ENCODE results near the gene DNAJB12.
"Not testable (repeated sequence)": the region's sequence is repeated elsewhere in the genome, so short reads cannot be mapped to it uniquely, and the experiment has no call there.

The DNAJB12 gene

DNA sequence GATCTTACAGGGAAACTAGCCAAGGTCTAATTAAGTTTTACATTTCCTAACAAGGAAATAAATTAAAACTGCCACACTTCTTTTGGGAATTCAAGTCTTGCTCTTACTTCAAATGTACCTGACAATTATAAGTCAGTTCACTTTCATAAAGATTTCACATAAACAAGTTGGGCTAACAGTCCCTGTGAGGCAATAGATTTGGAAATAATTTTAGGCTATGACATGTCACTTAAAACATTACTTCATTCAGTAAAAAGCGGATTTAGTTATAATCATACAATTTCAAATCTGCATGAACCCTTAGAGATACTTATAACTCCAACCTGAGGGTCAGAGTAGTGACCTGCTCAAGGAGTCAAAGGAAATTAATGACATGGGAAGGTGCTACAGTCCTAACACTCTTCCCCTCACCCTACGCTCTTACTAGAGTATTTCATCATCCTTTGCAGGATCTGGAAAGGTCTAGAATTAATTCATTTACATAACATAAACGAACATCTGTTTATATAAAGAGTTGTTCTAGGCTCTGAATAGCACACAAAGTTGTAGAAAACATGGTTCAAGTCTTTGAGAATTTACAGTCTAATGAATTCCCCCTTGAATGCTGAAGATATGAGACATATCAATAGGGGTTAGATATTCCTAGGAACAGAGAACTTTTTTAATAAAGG, 32.3 kb upstream of the DNAJB12 start:
- in situ Hi-C loops (cut with MboI; ENCODE audit: low pct_unique_long_range_greater_than_20kb, low sequenced_read_pairs, unreplicated experiment), result no loop called here
- TF ChIP-seq, protein P1, sequence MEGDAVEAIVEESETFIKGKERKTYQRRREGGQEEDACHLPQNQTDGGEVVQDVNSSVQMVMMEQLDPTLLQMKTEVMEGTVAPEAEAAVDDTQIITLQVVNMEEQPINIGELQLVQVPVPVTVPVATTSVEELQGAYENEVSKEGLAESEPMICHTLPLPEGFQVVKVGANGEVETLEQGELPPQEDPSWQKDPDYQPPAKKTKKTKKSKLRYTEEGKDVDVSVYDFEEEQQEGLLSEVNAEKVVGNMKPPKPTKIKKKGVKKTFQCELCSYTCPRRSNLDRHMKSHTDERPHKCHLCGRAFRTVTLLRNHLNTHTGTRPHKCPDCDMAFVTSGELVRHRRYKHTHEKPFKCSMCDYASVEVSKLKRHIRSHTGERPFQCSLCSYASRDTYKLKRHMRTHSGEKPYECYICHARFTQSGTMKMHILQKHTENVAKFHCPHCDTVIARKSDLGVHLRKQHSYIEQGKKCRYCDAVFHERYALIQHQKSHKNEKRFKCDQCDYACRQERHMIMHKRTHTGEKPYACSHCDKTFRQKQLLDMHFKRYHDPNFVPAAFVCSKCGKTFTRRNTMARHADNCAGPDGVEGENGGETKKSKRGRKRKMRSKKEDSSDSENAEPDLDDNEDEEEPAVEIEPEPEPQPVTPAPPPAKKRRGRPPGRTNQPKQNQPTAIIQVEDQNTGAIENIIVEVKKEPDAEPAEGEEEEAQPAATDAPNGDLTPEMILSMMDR (IDR thresholded peaks at IDR 0.05; ENCODE audit: extremely low read depth, insufficient read depth, missing control alignments), result no peak
- no peak for DNase-seq (ENCODE audit: low spot score)

DNA sequence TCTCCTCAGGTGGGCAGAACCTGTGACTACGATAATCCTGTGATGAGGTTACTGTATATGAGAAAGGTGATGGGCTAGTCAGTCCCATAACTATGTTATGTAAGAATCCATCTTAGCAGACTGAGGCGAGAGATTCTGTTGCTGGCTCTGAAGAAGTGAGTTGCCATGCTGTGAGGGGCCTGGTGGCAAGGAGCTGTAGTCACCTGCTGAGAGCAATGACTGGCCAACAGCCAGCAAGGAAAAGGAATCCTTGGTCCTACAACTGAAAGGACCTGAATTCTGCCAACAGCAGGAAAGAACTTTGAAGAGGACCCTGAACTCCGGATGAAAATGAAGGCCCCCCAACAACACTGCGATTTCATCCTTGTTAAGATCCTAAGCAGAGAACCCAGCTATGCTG, 31.0 kb upstream of the DNAJB12 start:
- in situ Hi-C loops (cut with MboI; ENCODE audit: low pct_unique_long_range_greater_than_20kb, low sequenced_read_pairs, unreplicated experiment), result no loop called here
- no peak for DNase-seq (ENCODE audit: low spot score)
- TF ChIP-seq, protein P1 (IDR thresholded peaks at IDR 0.05; ENCODE audit: extremely low read depth, insufficient read depth, missing control alignments), result no peak

DNA sequence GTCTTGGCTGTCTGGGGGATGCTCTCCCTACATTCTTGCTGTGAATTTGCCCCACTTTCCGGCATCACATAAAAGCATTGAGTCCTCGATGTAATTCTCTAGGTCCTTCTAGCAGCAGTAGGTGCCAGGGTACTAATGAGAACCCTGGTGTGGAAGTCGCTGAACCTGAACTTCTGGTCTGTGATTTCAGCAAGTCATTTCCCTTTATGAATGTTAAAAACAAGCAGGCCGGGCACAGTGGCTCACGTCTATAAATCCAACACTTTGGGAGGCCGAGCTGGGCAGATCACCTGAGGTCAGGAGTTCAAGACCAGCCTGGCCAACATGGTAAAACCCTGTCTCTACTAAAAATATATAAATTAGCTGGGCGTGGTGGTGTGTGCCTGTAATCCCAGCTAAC, 30.3 kb upstream of the DNAJB12 start:
- DNase-seq (ENCODE audit: low spot score); in situ Hi-C loops (cut with MboI; ENCODE audit: low pct_unique_long_range_greater_than_20kb, low sequenced_read_pairs, unreplicated experiment): not testable (repeated sequence)

DNA sequence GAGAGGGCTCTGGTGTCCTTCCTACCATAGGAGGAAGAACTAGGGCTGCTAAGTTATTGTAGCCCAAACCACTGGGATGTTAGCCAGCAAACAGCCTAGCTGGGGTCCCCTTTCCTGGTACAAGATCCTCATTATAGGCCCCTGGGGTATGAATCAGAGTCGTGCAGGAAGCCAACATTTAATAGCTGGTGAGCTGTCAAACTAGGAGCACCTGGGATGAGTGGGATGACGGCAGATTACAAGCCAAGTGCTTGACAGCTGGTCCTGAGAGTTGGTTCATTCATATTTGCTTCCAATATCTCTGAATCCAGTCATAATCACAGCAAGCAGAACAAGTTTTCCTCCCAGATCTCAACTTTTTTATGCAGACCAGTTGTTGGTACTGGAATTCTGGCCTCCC, 25.1 kb upstream of the DNAJB12 start:
- TF ChIP-seq, protein P1 (IDR thresholded peaks at IDR 0.05; ENCODE audit: extremely low read depth, insufficient read depth, missing control alignments), result no peak
- no peak for DNase-seq (ENCODE audit: low spot score)
- in situ Hi-C loops (cut with MboI; ENCODE audit: low pct_unique_long_range_greater_than_20kb, low sequenced_read_pairs, unreplicated experiment), result no loop called here

DNA sequence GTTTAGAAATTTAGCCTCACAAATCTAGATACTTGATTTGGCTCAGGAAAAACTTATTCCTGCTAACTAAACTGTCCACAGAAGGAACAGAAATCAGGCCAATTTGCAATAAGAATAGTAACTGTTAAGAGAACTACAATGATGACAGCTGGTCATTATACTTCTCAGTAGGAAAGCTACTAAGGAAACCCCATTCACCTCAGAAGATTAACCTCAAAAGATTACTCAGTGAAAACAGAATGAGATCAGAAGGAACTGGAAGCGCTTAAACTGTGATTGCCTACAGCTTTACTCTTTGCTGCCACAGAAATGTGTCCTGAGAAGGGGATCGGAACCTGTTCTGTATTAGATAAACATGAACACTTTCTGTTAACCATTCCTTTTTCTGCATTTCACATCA, 24.3 kb upstream of the DNAJB12 start:
- in situ Hi-C loops (cut with MboI; ENCODE audit: low pct_unique_long_range_greater_than_20kb, low sequenced_read_pairs, unreplicated experiment), result no loop called here
- no peak for DNase-seq (ENCODE audit: low spot score)
- TF ChIP-seq, protein P1 (IDR thresholded peaks at IDR 0.05; ENCODE audit: extremely low read depth, insufficient read depth, missing control alignments), result no peak

DNA sequence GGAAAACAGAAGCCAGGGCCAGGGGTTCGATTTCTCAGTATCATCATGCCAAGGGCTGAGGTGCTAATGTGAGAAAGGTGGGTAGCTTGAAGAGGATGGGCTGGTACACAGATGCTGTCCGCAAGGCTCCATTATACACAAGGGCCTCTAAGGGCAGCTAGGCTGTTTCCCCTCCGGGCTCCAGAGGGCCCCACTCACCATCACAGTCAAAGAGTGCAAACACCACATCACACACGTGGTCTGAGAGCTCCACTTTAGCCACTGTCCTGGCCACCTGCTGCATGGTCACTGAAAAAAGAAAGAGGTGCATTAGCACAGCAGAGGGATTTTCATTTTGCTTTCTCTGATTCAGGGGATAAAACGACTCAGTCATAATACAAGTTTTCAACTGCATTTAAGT, 20.9 kb upstream of the DNAJB12 start:
- TF ChIP-seq, protein P1 (IDR thresholded peaks at IDR 0.05; ENCODE audit: extremely low read depth, insufficient read depth, missing control alignments), result peak; percentile 20
- no peak for DNase-seq (ENCODE audit: low spot score)
- in situ Hi-C loops (cut with MboI; ENCODE audit: low pct_unique_long_range_greater_than_20kb, low sequenced_read_pairs, unreplicated experiment), result no loop called here

DNA sequence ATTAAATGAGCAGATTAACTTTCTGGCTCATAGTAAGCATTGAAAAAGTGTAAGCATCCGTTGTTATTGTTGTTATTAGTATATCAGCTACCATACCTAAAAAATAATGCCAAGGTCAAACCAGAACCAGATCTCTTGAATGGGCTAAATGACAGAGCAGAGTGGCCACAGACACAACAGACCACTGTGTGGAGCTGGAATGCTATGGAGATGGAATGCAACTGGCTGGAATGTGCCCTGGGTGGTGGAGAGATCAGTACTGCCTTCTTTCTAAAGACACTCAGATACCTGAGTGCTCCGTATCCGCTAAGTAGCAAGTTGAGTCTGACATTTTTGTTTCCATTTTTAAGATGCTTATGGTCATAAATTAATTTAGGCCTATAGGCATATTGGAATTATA, 20.5 kb upstream of the DNAJB12 start:
- DNase-seq (ENCODE audit: low spot score), result no peak
- TF ChIP-seq, protein P1 (IDR thresholded peaks at IDR 0.05; ENCODE audit: extremely low read depth, insufficient read depth, missing control alignments), result no peak
- in situ Hi-C loops (cut with MboI; ENCODE audit: low pct_unique_long_range_greater_than_20kb, low sequenced_read_pairs, unreplicated experiment), result no loop called here

All from GM13977 (cell line).